HepG2 (cell line): Measurements from ENCODE around the gene KIF1B. TPM values are rescaled to one million over a fixed set of nuclear protein-coding genes. Genes with fewer than 3 reads are reported as not detected.

ENCODE experiments used
- FOXK1 ChIP-seq: sonication (generic); formaldehyde crosslinking; IDR thresholded peaks from 2 replicates; pipeline ENCODE4 v1.4.0; 2020; ENCODE audit warnings: low read depth, missing genetic modification reagents, borderline replicate concordance
- GABPB1 ChIP-seq: IDR thresholded peaks from 2 replicates; pipeline ENCODE4 v1.6.1; 2016; ENCODE audit warnings: mild to moderate bottlenecking, missing genetic modification reagents, moderate library complexity, missing compliant biosample characterization
- JUN ChIP-seq: sonication (generic); formaldehyde crosslinking; IDR thresholded peaks from 2 replicates; pipeline ENCODE4 v1.4.0; 2020; ENCODE audit warnings: mild to moderate bottlenecking, missing genetic modification reagents
- ZBTB7A ChIP-seq: sonication (generic); formaldehyde crosslinking; IDR thresholded peaks from 2 replicates; pipeline ENCODE4 v1.8.0; 2022; ENCODE audit warnings: mild to moderate bottlenecking, missing genetic modification reagents
- ZFY ChIP-seq: sonication (generic); formaldehyde crosslinking; IDR thresholded peaks from 2 replicates; pipeline ENCODE4 v1.4.0; 2020; ENCODE audit warnings: missing genetic modification reagents
- ZNF292 ChIP-seq: sonication (generic); formaldehyde crosslinking; IDR thresholded peaks from 2 replicates; pipeline ENCODE4 v1.8.1; 2022; ENCODE audit warnings: mild to moderate bottlenecking, low read depth, missing genetic modification reagents, borderline replicate concordance
- ZNF33A ChIP-seq: sonication (generic); formaldehyde crosslinking; IDR thresholded peaks from 2 replicates; pipeline ENCODE4 v1.5.1; 2020; ENCODE audit warnings: missing genetic modification reagents, mild to moderate bottlenecking, moderate library complexity, borderline replicate concordance
- ZSCAN20 ChIP-seq: sonication (generic); formaldehyde crosslinking; IDR thresholded peaks from 2 replicates; pipeline ENCODE4 v1.4.0; 2020; ENCODE audit warnings: missing genetic modification reagents, mild to moderate bottlenecking, borderline replicate concordance
- polyA plus RNA-seq, 8 experiments: library from polyadenylated mRNA; depleted of rRNA in 3 of 8; stranded (reverse) in 7 of 8; unstranded in 1 of 8; fragments of >200 nt; fragmentation: Illumina TruSeq in 4 of 8; extraction: Trizol in 4 of 8; gene quantifications; 2 replicates each; pipeline versions ENCODE4 v1.2.1 to v1.2.3, GENCODE V29; 2011 to 2016; ENCODE audit warnings: low read depth in 4 of 8, missing spikeins in 1 of 8, mixed read lengths in 1 of 8; ENCODE audit not compliant: insufficient read depth in 1 of 8
- total RNA-seq, 5 experiments: library from RNA; depleted of rRNA; stranded (reverse); fragments of >200 nt; fragmentation: Illumina TruSeq; extraction: Trizol; gene quantifications; 2 replicates each; pipeline ENCODE4 v1.2.3, GENCODE V29; 2016; ENCODE audit warnings: low read depth in 1 of 5
- TF ChIP-seq, protein P1 (sequence below): sonication (generic); formaldehyde crosslinking; IDR thresholded peaks from 2 replicates; pipeline ENCODE4 v1.9.0; 2021; ENCODE audit warnings: missing genetic modification reagents, mild to moderate bottlenecking, borderline replicate concordance
- TF ChIP-seq, protein P2 (sequence below): sonication (generic); formaldehyde crosslinking; IDR thresholded peaks from 2 replicates; pipeline ENCODE4 v1.4.0; 2020; ENCODE audit warnings: low read depth, mild to moderate bottlenecking, missing genetic modification reagents
- TF ChIP-seq, protein P3 (sequence below): sonication (generic); formaldehyde crosslinking; IDR thresholded peaks from one replicate; pipeline ENCODE4 v1.5.1; 2020; ENCODE audit warnings: mild to moderate bottlenecking, missing genetic modification reagents; ENCODE audit errors: not compliant biosample characterization

Gene KIF1B
- total and polyA plus RNA-seq, 2 of the 13 experiments (the other 11 are each of a cell fraction or from before 2014, with no cell fraction given), result 26.7 to 32.5 TPM

DNA sequence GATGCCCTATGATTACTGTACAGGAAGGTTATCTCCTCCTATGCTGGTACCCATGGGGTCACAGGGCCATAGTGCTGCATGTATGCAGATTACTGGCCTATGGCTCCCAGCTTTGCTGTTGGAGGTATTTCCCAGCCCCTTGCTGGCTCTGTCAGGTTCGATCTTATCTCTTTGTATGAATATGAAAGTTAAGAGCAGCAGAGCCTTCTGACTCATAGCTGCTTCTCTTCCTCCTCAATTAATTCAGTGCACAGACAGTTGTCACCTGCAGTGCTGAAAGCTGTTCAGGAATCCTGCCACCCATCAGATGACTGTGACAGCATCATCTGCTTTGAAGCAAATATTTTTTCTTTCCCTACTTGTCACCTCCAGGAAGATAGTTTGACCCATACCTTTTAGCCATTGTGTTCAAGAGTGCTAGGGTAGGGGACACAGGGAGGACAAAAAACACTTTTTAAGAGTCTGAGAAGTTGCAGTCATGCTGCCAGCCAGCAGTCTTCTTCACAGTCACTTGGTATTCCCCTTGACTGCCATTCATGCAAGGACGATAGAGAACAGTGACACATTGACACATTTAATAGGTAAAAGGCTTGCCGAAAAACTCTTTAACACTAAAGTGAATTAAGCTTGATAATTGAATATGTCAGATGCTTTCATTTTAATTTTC is 73.1 kb downstream of the KIF1B start (continued):
- TF ChIP-seq, protein P1, sequence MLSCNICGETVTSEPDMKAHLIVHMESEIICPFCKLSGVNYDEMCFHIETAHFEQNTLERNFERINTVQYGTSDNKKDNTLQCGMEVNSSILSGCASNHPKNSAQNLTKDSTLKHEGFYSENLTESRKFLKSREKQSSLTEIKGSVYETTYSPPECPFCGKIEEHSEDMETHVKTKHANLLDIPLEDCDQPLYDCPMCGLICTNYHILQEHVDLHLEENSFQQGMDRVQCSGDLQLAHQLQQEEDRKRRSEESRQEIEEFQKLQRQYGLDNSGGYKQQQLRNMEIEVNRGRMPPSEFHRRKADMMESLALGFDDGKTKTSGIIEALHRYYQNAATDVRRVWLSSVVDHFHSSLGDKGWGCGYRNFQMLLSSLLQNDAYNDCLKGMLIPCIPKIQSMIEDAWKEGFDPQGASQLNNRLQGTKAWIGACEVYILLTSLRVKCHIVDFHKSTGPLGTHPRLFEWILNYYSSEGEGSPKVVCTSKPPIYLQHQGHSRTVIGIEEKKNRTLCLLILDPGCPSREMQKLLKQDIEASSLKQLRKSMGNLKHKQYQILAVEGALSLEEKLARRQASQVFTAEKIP (CRISPR knock-in tag), result no peak
- TF ChIP-seq ZBTB7A (CRISPR knock-in tag) (no peak), ZFY (CRISPR knock-in tag) (no peak), ZNF33A (CRISPR knock-in tag) (no peak), JUN (no peak), FOXK1 (no peak), ZSCAN20 (CRISPR knock-in tag) (no peak), GABPB1 (CRISPR knock-in tag) (no peak), ZNF292 (CRISPR knock-in tag) (no peak)
- TF ChIP-seq, protein P2, sequence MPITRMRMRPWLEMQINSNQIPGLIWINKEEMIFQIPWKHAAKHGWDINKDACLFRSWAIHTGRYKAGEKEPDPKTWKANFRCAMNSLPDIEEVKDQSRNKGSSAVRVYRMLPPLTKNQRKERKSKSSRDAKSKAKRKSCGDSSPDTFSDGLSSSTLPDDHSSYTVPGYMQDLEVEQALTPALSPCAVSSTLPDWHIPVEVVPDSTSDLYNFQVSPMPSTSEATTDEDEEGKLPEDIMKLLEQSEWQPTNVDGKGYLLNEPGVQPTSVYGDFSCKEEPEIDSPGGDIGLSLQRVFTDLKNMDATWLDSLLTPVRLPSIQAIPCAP (CRISPR knock-in tag), result no peak
- TF ChIP-seq, protein P3, sequence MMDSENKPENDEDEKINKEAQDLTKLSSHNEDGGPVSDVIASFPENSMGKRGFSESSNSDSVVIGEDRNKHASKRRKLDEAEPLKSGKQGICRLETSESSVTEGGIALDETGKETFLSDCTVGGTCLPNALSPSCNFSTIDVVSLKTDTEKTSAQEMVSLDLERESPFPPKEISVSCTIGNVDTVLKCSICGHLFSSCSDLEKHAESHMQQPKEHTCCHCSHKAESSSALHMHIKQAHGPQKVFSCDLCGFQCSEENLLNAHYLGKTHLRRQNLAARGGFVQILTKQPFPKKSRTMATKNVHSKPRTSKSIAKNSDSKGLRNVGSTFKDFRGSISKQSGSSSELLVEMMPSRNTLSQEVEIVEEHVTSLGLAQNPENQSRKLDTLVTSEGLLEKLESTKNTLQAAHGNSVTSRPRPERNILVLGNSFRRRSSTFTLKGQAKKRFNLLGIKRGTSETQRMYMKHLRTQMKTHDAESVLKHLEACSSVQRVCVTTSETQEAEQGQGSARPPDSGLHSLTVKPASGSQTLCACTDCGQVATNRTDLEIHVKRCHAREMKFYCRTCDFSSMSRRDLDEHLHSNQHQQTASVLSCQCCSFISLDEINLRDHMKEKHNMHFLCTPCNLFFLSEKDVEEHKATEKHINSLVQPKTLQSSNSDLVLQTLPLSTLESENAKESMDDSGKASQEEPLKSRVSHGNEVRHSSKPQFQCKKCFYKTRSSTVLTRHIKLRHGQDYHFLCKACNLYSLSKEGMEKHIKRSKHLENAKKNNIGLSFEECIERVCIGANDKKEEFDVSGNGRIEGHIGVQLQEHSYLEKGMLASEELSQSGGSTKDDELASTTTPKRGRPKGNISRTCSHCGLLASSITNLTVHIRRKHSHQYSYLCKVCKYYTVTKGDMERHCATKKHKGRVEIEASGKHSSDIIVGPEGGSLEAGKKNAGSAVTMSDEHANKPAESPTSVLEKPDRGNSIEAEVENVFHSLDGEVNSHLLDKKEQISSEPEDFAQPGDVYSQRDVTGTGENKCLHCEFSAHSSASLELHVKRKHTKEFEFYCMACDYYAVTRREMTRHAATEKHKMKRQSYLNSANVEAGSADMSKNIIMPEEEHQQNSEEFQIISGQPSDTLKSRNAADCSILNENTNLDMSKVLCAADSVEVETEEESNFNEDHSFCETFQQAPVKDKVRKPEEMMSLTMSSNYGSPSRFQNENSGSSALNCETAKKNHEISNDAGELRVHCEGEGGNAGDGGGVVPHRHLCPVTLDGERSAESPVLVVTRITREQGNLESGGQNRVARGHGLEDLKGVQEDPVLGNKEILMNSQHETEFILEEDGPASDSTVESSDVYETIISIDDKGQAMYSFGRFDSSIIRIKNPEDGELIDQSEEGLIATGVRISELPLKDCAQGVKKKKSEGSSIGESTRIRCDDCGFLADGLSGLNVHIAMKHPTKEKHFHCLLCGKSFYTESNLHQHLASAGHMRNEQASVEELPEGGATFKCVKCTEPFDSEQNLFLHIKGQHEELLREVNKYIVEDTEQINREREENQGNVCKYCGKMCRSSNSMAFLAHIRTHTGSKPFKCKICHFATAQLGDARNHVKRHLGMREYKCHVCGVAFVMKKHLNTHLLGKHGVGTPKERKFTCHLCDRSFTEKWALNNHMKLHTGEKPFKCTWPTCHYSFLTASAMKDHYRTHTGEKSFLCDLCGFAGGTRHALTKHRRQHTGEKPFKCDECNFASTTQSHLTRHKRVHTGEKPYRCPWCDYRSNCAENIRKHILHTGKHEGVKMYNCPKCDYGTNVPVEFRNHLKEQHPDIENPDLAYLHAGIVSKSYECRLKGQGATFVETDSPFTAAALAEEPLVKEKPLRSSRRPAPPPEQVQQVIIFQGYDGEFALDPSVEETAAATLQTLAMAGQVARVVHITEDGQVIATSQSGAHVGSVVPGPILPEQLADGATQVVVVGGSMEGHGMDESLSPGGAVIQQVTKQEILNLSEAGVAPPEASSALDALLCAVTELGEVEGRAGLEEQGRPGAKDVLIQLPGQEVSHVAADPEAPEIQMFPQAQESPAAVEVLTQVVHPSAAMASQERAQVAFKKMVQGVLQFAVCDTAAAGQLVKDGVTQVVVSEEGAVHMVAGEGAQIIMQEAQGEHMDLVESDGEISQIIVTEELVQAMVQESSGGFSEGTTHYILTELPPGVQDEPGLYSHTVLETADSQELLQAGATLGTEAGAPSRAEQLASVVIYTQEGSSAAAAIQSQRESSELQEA (CRISPR knock-in tag), result no peak
- TF ChIP-seq, all 625 proteins: peak for 0
